Measurements from ENCODE around the gene CEP128. TPM values are rescaled to one million over a fixed set of nuclear protein-coding genes. Genes with fewer than 3 reads are reported as not detected.

The CEP128 gene
- total and polyA plus RNA-seq, 2 experiments from 2014 or later: 7.6 to 17.6 TPM

GRCh38 chr14:80956102-80956501, 14.6 kb upstream of the CEP128 start:
- ATAC-seq: no peak
- H4K20me1 ChIP-seq (replicated peaks; ENCODE audit: insufficient read depth): no peaks in the 10 kb centered on the region
- no peak for TF ChIP-seq JUNB (IDR thresholded peaks at IDR 0.05; ENCODE audit: unreplicated experiment)
- TF ChIP-seq EZH2 (IDR thresholded peaks at IDR 0.05; ENCODE audit: low read depth, unreplicated experiment): no peak
- TF ChIP-seq, protein P1, sequence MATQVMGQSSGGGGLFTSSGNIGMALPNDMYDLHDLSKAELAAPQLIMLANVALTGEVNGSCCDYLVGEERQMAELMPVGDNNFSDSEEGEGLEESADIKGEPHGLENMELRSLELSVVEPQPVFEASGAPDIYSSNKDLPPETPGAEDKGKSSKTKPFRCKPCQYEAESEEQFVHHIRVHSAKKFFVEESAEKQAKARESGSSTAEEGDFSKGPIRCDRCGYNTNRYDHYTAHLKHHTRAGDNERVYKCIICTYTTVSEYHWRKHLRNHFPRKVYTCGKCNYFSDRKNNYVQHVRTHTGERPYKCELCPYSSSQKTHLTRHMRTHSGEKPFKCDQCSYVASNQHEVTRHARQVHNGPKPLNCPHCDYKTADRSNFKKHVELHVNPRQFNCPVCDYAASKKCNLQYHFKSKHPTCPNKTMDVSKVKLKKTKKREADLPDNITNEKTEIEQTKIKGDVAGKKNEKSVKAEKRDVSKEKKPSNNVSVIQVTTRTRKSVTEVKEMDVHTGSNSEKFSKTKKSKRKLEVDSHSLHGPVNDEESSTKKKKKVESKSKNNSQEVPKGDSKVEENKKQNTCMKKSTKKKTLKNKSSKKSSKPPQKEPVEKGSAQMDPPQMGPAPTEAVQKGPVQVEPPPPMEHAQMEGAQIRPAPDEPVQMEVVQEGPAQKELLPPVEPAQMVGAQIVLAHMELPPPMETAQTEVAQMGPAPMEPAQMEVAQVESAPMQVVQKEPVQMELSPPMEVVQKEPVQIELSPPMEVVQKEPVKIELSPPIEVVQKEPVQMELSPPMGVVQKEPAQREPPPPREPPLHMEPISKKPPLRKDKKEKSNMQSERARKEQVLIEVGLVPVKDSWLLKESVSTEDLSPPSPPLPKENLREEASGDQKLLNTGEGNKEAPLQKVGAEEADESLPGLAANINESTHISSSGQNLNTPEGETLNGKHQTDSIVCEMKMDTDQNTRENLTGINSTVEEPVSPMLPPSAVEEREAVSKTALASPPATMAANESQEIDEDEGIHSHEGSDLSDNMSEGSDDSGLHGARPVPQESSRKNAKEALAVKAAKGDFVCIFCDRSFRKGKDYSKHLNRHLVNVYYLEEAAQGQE (IDR thresholded peaks at IDR 0.05; ENCODE audit: unreplicated experiment): no peak
- TF ChIP-seq NANOG (IDR thresholded peaks at IDR 0.05; ENCODE audit: borderline replicate concordance): no peak
- TF ChIP-seq CREB1 (CRISPR knock-in tag; IDR thresholded peaks at IDR 0.05; ENCODE audit: low read depth): no peak
- no peak for TF ChIP-seq POLR2AphosphoS5 (IDR thresholded peaks at IDR 0.05; ENCODE audit: low read depth)
- TF ChIP-seq ZNF114 (CRISPR knock-in tag; IDR thresholded peaks at IDR 0.05): no peak
- TF ChIP-seq, protein P2, sequence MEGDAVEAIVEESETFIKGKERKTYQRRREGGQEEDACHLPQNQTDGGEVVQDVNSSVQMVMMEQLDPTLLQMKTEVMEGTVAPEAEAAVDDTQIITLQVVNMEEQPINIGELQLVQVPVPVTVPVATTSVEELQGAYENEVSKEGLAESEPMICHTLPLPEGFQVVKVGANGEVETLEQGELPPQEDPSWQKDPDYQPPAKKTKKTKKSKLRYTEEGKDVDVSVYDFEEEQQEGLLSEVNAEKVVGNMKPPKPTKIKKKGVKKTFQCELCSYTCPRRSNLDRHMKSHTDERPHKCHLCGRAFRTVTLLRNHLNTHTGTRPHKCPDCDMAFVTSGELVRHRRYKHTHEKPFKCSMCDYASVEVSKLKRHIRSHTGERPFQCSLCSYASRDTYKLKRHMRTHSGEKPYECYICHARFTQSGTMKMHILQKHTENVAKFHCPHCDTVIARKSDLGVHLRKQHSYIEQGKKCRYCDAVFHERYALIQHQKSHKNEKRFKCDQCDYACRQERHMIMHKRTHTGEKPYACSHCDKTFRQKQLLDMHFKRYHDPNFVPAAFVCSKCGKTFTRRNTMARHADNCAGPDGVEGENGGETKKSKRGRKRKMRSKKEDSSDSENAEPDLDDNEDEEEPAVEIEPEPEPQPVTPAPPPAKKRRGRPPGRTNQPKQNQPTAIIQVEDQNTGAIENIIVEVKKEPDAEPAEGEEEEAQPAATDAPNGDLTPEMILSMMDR (conservative IDR thresholded peaks at IDR 0.05; ENCODE audit: low read depth in 2 of 2): no peak
- TF ChIP-seq ZNF462 (CRISPR knock-in tag; IDR thresholded peaks at IDR 0.05): no peak
- TF ChIP-seq ZNF331 (CRISPR knock-in tag; IDR thresholded peaks at IDR 0.05; ENCODE audit: low read depth): no peak
- TF ChIP-seq ETS1 (IDR thresholded peaks at IDR 0.05): no peak
- no peak for TF ChIP-seq STAT1 (IDR thresholded peaks at IDR 0.05; ENCODE audit: unreplicated experiment)
- no peak for TF ChIP-seq EZH2phosphoT487 (IDR thresholded peaks at IDR 0.05; ENCODE audit: unreplicated experiment)
- H3K4me3 ChIP-seq: peak overlapping the region; percentile 64; the same call in 1 of the 2 replicates
- no peaks in the 10 kb centered on the region for H3K36me3 ChIP-seq (ENCODE audit: insufficient read depth)
- H2AFZ ChIP-seq: peak overlapping the region; percentile 97
- no peaks in the 10 kb centered on the region for H3F3A ChIP-seq (replicated peaks; ENCODE audit: low read depth)
- H3K9me3 Mint-ChIP-seq: no peaks in the 10 kb centered on the region
- H3K36me3 Mint-ChIP-seq (ENCODE audit: low read depth): no peaks in the 10 kb centered on the region
- peaks cover 22% of the 10 kb centered on the region for H3K27me3 ChIP-seq (ENCODE audit: insufficient read depth)
- no peaks in the 10 kb centered on the region; the same call in 1 of the 2 replicates for H3K4me1 ChIP-seq (ENCODE audit: insufficient read depth)
- H3K9me2 ChIP-seq (ENCODE audit: insufficient read depth): no peaks in the 10 kb centered on the region
- DNase-seq (ENCODE audit: low spot score): no peak
- peak overlapping the region; percentile 33; the same call in 1 of the 3 replicates for H3K4me3 Mint-ChIP-seq
- H3K27ac ChIP-seq (ENCODE audit: low read depth): no peak overlapping the region
- H3K4me2 ChIP-seq: peak overlapping the region; percentile 83
- peaks cover 13% of the 10 kb centered on the region for H3K4me1 Mint-ChIP-seq
- H3K27me3 Mint-ChIP-seq (ENCODE audit: insufficient read depth, low read depth, poor library complexity): peaks cover 15% of the 10 kb centered on the region
- no peak overlapping the region for H3K27ac Mint-ChIP-seq
- H3K79me2 ChIP-seq (replicated peaks; ENCODE audit: insufficient read depth): no peaks in the 10 kb centered on the region
